GM13976 (cell line): ENCODE measurements around the gene SHISAL1.

Experiments used
- DNase-seq: peaks from one replicate; pipeline ENCODE4 v3.0.0; 2012; ENCODE audit warnings: low spot score
- CTCF ChIP-seq: IDR thresholded peaks from 2 replicates; pipeline ENCODE4 v1.5.1; 2012; ENCODE audit warnings: borderline replicate concordance, mild to moderate bottlenecking; ENCODE audit not compliant: insufficient read depth; ENCODE audit errors: extremely low read depth, missing control alignments, control extremely low read depth
- in situ Hi-C: fragments of 300-500 bp; cut with MboI; formaldehyde crosslinking; loops from one replicate; pipeline ENCODE4 v1.12.0; 2022; ENCODE audit warnings: low sequenced_read_pairs, mixed read lengths, inconsistent platforms; ENCODE audit not compliant: unreplicated experiment

SHISAL1 gene

GRCh38 chr22:44351685-44352377, 39.1 kb upstream of the SHISAL1 start:
- in situ Hi-C loops = no loop called here
- no peak for TF ChIP-seq CTCF
- no peak for DNase-seq

- in situ Hi-C loops = no loop called here
- DNase-seq = no peak
- TF ChIP-seq CTCF = no peak
Observed at GRCh38 chr22:44351037-44351436, 38.3 kb upstream of the SHISAL1 start.

- no peak for DNase-seq
- TF ChIP-seq CTCF = no peak
- in situ Hi-C loops = no loop called here
Observed at GRCh38 chr22:44349594-44349993, 36.8 kb upstream of the SHISAL1 start.

- no peak for DNase-seq
- in situ Hi-C loops = no loop called here
- TF ChIP-seq CTCF = no peak
Observed at GRCh38 chr22:44348971-44349560, 36.3 kb upstream of the SHISAL1 start.

GRCh38 chr22:44347549-44347948, 34.8 kb upstream of the SHISAL1 start:
- DNase-seq = no peak
- TF ChIP-seq CTCF = no peak
- in situ Hi-C loops = no loop called here

- DNase-seq = no peak
- in situ Hi-C loops = no loop called here
- TF ChIP-seq CTCF = no peak
Observed at GRCh38 chr22:44347080-44347479, 34.3 kb upstream of the SHISAL1 start.
